Mesangial cell (primary cell): ENCODE data around the gene NALCN. TPM values are rescaled to one million over a fixed set of nuclear protein-coding genes. Genes with fewer than 3 reads are reported as not detected.

Source experiments
- total RNA-seq: library from RNA; depleted of rRNA; stranded (reverse); fragments of >200 nt; gene quantifications from 2 replicates; pipeline ENCODE4 v1.2.3, GENCODE V29; 2015

NALCN gene
- 1.3 and 5.3 TPM in 2 replicates for total RNA-seq

DNA sequence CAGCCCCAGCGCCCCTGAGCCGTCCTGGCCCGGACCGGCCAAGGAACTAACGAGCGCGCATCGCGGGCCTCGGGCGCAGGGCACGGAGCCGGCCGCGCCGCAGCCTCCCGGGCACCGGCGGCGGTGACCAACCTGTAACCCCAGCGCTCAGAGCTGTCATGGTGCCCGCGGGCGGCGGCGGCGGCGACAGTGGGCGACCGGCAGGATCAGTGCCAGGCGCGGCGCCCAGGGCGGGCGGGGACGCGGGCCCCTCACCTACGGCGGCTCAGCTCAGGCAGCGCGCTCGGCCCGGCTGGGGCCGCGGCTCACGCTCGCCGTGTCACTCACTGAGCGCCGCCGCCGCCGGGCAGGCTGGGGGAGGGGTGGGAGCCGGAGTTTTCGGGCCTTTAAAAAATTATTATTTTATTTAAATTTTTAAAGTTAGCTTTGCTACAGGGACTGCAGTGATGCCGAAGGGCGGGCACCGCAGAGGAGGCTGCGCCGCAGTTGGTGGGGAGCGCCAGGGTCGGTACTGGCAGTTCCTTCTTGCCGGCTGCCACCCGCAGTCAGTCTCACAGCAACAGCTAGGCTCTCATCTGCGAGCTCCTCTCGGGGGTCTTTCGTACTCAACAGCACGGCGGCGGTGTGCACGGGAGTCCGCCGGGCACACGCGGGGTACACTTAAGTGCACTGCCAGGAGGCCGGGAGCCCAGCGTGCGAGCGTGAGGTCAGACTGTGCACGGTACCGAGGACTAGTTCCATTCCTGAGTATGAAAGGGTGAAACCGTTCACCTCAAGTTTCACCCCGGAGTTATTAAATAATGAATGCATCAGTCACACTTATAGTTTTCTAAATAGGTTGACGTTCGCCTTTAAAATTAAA lies at the start of gene NALCN:
Gene NALCN (minus strand): TSS at position 328 of the 862 bp plus-strand sequence. CDS start 17,382 bp downstream, outside the sequence.

DNA sequence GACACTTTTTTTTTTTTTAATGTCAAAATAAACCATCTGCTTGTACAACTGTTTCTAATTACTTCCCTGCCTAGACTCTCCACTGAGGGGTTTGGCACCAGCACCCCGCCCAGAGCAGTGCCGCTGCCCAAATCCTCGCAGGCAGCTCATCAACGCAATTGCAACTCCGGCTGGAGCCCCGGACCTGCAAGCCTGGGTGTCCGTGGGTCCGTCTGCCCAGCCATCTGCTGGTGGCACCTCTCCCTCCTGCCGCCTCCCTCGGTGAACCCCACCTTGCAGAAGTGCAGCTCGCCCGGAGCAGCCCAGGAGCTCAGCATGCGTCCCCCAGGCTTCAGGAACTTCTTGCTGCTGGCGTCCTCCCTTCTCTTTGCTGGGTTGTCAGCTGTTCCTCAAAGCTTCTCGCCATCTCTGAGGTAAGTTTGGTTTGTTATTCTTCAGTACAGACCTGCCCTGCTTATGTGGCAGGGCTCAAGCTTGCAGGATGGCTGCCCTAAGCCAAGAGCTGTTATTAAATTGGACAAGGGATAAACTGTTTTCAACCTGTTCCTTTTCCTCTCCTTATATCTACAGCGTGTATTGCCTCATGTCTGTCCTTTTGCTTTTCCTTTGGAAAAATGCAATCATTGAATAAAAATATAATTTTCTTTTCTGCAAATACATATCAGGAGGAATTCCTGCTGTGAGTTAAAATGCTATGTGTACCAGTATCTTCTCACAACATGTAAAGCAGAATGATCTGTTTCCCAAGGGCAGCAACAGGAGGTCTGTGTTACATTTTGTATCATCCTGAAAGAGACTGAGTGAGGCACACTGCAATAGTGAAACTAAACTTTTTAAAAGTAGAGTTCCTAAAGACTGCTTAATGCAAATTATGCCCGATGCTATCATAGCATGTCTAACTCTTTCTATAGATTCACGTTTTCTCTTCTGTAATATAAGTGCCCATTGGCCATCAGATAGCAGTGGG lies 36.5 kb upstream of the NALCN start, which contains the start of gene ITGBL1:
Gene ITGBL1 (plus strand): TSS at position 157 of the 967 bp plus-strand sequence. CDS start 159 bp downstream, at position 316.

Other genes with a start within 250 kb of the NALCN start
- 1.5 and 2.6 TPM in 2 replicates for gene ITGBL1, start 36.2 kb upstream of the NALCN start, total RNA-seq